ENCODE measurements around the gene NFKBIE.

DNA sequence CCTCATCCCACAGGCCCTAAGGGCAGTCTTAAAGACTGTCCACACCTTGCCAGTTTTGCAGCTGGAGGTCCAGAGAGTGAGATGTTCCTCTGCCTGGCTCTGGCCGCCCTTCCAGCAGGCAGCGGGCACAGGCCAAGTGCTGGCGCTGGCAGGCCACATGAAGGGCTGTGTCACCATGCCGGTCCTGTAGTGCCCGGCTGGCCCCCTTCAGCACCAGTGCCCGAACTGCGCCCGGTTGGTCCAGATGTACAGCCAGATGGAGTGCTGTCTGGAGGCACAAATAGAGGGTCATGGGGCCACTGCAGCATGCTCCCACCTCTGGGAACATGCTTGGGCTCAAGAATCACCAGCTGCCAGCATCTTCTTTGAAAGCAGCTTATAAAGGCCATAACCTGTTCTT, 3.8 kb downstream of the NFKBIE start:
- TF ChIP-seq, protein P1, sequence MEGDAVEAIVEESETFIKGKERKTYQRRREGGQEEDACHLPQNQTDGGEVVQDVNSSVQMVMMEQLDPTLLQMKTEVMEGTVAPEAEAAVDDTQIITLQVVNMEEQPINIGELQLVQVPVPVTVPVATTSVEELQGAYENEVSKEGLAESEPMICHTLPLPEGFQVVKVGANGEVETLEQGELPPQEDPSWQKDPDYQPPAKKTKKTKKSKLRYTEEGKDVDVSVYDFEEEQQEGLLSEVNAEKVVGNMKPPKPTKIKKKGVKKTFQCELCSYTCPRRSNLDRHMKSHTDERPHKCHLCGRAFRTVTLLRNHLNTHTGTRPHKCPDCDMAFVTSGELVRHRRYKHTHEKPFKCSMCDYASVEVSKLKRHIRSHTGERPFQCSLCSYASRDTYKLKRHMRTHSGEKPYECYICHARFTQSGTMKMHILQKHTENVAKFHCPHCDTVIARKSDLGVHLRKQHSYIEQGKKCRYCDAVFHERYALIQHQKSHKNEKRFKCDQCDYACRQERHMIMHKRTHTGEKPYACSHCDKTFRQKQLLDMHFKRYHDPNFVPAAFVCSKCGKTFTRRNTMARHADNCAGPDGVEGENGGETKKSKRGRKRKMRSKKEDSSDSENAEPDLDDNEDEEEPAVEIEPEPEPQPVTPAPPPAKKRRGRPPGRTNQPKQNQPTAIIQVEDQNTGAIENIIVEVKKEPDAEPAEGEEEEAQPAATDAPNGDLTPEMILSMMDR (IDR thresholded peaks at IDR 0.05), result no peak
- no peak for TF ChIP-seq POLR2A (IDR thresholded peaks at IDR 0.05)
